Measurements from ENCODE around the gene RNASE1. TPM values are rescaled to one million over a fixed set of nuclear protein-coding genes. Genes with fewer than 3 reads are reported as not detected.
A peak's percentile ranks its signal among the peaks of the same experiment; 100 is the strongest.

RNASE1 gene
- total and polyA plus RNA-seq, 10 of the 15 experiments (the other 5 are each of a cell fraction or from before 2014, with no cell fraction given), result 0.11 to 0.72 (median 0.38) TPM; not detected in 7

DNA sequence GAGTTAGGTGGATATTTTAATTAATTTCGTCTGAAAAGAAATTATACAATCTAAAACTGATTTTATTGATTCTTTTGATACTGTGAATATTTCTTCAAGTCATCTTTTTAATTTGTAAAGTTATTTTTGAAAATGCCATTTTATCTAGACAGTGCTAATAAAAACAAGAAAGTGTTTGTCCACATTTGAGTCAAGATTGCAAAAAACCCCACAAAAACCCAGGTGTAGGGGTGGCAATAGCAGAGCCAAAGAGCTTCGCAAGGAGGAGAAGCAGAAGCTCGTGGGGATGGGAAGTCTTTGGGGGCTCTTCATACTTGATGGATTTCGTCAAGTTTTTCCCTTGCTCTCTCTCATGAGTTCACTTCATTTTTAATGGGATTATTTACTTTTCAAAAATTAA, 15.6 kb downstream of the RNASE1 start:
- no TSS peak for BruUV-seq (replicated peaks)
- in situ Hi-C loops (cut with MboI), result no loop called here
- H3K36me3 ChIP-seq (ENCODE audit: control insufficient read depth in 2 of 2, insufficient read depth in 2 of 2, low read length in 1 of 2), result no peaks in the 10 kb centered on the region
- no peaks in the 10 kb centered on the region for H3K79me2 ChIP-seq (ENCODE audit: control insufficient read depth, insufficient read depth, low read length)
- no peak overlapping the region for H3K4me2 ChIP-seq (ENCODE audit: control insufficient read depth, insufficient read depth)
- CTCF ChIA-PET, result no interaction called here
- H2AFZ ChIP-seq (ENCODE audit: control insufficient read depth, low read depth, low read length), result no peak overlapping the region
- RAD21 ChIA-PET (ENCODE audit: unreplicated experiment), result no interaction called here
- intact Hi-C loops (cut with micrococcal nuclease; ENCODE audit: unreplicated experiment), result no loop called here
- DNase-seq (ENCODE audit: low read depth, low spot score) (no peak), ATAC-seq (no peak), FAIRE-seq (no peak)
- POLR2A ChIA-PET, result no interaction called here
- TF ChIP-seq MEF2B (IDR thresholded peaks at IDR 0.05; ENCODE audit: partially characterized antibody, poor library complexity, severe bottlenecking), result no peak
- TF ChIP-seq NFIC (IDR thresholded peaks at IDR 0.05; ENCODE audit: low read depth, low read length), result peak; percentile 35; the same call in 1 of the 2 replicates
- no peak for TF ChIP-seq YY1 (IDR thresholded peaks at IDR 0.05; ENCODE audit: low read depth, low read length)
- TF ChIP-seq RCOR1 (conservative IDR thresholded peaks at IDR 0.05; ENCODE audit: low read depth, low read length), result no peak
- TF ChIP-seq JUNB (IDR thresholded peaks at IDR 0.05), result peak; percentile 66
- TF ChIP-seq PAX5 (IDR thresholded peaks at IDR 0.05; ENCODE audit: borderline replicate concordance, low read depth, low read length), result no peak
- no peak for TF ChIP-seq RB1 (IDR thresholded peaks at IDR 0.05; ENCODE audit: borderline replicate concordance)
- TF ChIP-seq CBX3 (IDR thresholded peaks at IDR 0.05; ENCODE audit: borderline replicate concordance, low read depth), result no peak
- no peak for TF ChIP-seq TAF1 (IDR thresholded peaks at IDR 0.05; ENCODE audit: borderline replicate concordance, low read depth, low read length)
- no peak for TF ChIP-seq RAD21 (IDR thresholded peaks at IDR 0.05; ENCODE audit: insufficient read depth, low read depth, low read length)
- no peak overlapping the region for H3K4me3 ChIP-seq
- H3K9me3 ChIP-seq (replicated peaks; ENCODE audit: control insufficient read depth, insufficient read depth, low read length), result no peaks in the 10 kb centered on the region
- 29% methylated on average over 4 of the region's 4 CpGs for WGBS (ENCODE audit: insufficient coverage, insufficient replicate concordance, low lambda C conversion rate, missing lambda C conversion rate)
- no peak overlapping the region for H3K27ac ChIP-seq (ENCODE audit: control insufficient read depth, insufficient read depth)
- SMC1A ChIA-PET (ENCODE audit: uncharacterized antibody, unreplicated experiment), result no interaction called here
- H3K4me1 ChIP-seq (ENCODE audit: control insufficient read depth, insufficient read depth, low read length), result peaks cover 5% of the 10 kb centered on the region
- H3K9ac ChIP-seq (ENCODE audit: control insufficient read depth, insufficient read depth, low read length), result no peak overlapping the region; the same call in 1 of the 2 replicates
- no peaks in the 10 kb centered on the region for H4K20me1 ChIP-seq (ENCODE audit: control insufficient read depth, insufficient read depth)
- H3K27me3 ChIP-seq (replicated peaks in 1 of 2; ENCODE audit: control insufficient read depth in 2 of 2, insufficient read depth in 2 of 2, low read length in 1 of 2), result no peaks in the 10 kb centered on the region

Measured in GM12878 (cell line).